Natural killer cell (primary cell): ENCODE measurements around the gene NDUFAF5. TPM values are rescaled to one million over a fixed set of nuclear protein-coding genes. Genes with fewer than 3 reads are reported as not detected.

Source experiments
- ATAC-seq, 3 donors: fragments of 150-1000 bp in 2 of 3; fragments of 200-7000 bp in 1 of 3; cut with Tn5 transposase; 1 replicate in 1 of 3; 2 replicates in 2 of 3; pipeline ENCODE4 v1.10.0; 2021; ENCODE audit warnings: mild to moderate bottlenecking in 2 of 3, moderate library complexity in 2 of 3
- DNase-seq, 2 donors: peaks; one replicate each; pipeline versions ENCODE4 v3.0.0 to v3.0.0-alpha.2; 2013 to 2021; ENCODE audit warnings: mixed read lengths in 1 of 2
- H3K27ac ChIP-seq: one replicate; pipeline ENCODE4 v1.5.1; 2013; ENCODE audit warnings: mild to moderate bottlenecking, low read length
- H3K27me3 ChIP-seq: one replicate; pipeline ENCODE4 v1.6.1; 2013; ENCODE audit warnings: low read length; ENCODE audit not compliant: control insufficient read depth, insufficient read depth
- H3K36me3 ChIP-seq: one replicate; pipeline ENCODE4 v1.6.1; 2013; ENCODE audit warnings: low read length; ENCODE audit not compliant: control insufficient read depth, insufficient read depth
- H3K4me1 ChIP-seq: one replicate; pipeline ENCODE4 v1.6.1; 2013; ENCODE audit warnings: low read length; ENCODE audit not compliant: control insufficient read depth, insufficient read depth
- H3K4me3 ChIP-seq: one replicate; pipeline ENCODE4 v1.5.1; 2013; ENCODE audit warnings: low read length
- H3K9me3 ChIP-seq: one replicate; pipeline ENCODE4 v1.6.1; 2013; ENCODE audit warnings: low read length; ENCODE audit not compliant: control insufficient read depth, insufficient read depth
- H3K27ac Mint-ChIP-seq, 2 donors: one replicate each; pipeline ENCODE4 v1.8.0; 2022; ENCODE audit warnings: mild to moderate bottlenecking in 2 of 2, mixed read lengths in 2 of 2, moderate library complexity in 1 of 2
- H3K27me3 Mint-ChIP-seq, 2 donors: one replicate each; pipeline ENCODE4 v1.8.0; 2022; ENCODE audit warnings: low read depth in 2 of 2, mixed read lengths in 2 of 2
- H3K36me3 Mint-ChIP-seq: one replicate; pipeline ENCODE4 v1.8.0; 2022; ENCODE audit warnings: mixed read lengths
- H3K4me1 Mint-ChIP-seq, 2 donors: one replicate each; pipeline ENCODE4 v1.8.0; 2022; ENCODE audit warnings: mixed read lengths in 2 of 2
- H3K4me3 Mint-ChIP-seq: one replicate; pipeline ENCODE4 v1.8.0; 2022; ENCODE audit warnings: mild to moderate bottlenecking, moderate library complexity, mixed read lengths
- H3K9me3 Mint-ChIP-seq, 2 donors: one replicate each; pipeline ENCODE4 v1.8.0; 2022; ENCODE audit warnings: mixed read lengths in 2 of 2
- WGBS: methylation state at CpG from one replicate; pipeline ENCODE4 v1.1.7; 2013; ENCODE audit warnings: missing lambda C conversion rate; ENCODE audit not compliant: insufficient coverage; 5-methylcytosine and 5-hydroxymethylcytosine counted together
- intact Hi-C: fragments of 100-400 bp; cut with micrococcal nuclease; formaldehyde crosslinking; loops from one replicate; pipeline ENCODE4 v1.14.2; 2022
- total RNA-seq, 4 donors: library from RNA; stranded (reverse); fragments of 120-200 nt in 1 of 4; gene quantifications; one replicate each; pipeline versions ENCODE4 v1.2.3 to v1.2.4, GENCODE V29; 2013 to 2022
- TF ChIP-seq, protein P1 (sequence below): fragments of 200-600 bp; IDR thresholded peaks from one replicate; pipeline ENCODE4 v1.8.0; 2022; ENCODE audit warnings: antibody characterized with exemption

NDUFAF5 gene
- total RNA-seq, 3 donors from 2014 or later (not counting 1 experiment from before 2014, with no cell fraction given), result 63.4 to 75.9 (median 63.7) TPM

DNA sequence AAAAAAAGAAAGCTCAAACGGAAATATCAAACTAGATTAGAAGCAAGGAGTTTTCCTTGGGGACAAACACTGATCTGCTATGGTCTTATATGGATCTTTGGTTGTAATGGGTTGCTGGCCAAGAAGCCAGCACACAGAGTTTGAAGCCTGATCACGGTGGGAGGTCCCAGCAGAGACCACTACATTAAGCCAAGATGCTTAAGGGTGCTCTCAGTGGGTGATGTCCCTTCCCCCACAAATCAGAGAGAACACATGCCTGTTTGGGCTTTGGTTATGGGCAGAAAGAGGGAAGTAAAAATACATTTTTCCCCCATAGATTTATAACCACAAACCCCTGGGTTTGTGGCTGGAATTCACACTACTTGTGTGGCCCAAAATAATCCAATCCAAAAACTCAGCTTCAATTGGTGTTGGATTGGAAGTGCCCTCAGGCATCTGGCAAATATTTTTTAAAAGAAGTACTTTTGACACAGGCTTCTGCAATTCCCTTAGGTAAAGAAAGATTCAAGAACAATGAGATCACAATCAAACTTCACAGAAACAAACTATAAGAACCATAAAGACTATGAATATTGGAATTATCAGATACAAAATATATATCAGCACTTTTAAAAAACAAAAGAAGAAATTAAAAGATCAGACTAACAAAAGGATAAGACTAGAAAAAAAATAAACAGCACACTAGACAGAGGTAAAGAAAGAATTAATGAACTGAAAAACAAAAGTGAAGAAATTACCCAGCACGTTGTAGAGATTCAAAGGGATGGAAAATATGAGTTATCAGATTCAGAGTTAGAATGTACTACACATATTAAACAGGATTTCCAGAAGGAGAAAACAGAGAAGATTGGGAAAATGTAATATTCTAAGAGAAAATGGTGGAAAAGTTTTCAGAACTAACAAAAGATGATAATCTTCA lies 44.8 kb upstream of the NDUFAF5 start:
- H3K4me1 ChIP-seq, result no peaks in the 10 kb centered on the region
- H3K4me3 ChIP-seq, result no peak overlapping the region
- Mint-ChIP-seq H3K36me3 (peaks cover 7% of the 10 kb centered on the region), H3K27me3 (no peaks in the 10 kb centered on the region), H3K4me3 (no peak overlapping the region), H3K9me3 (peaks cover 0 to 6% of the 10 kb centered on the region in 2 donors), H3K27ac (no peak overlapping the region), H3K4me1 (no peaks in the 10 kb centered on the region)
- DNase-seq, result no peak
- no peak for ATAC-seq
- intact Hi-C loops, result no loop called here
- peaks cover 5% of the 10 kb centered on the region for H3K36me3 ChIP-seq
- no peak overlapping the region for H3K27ac ChIP-seq
- TF ChIP-seq, protein P1, sequence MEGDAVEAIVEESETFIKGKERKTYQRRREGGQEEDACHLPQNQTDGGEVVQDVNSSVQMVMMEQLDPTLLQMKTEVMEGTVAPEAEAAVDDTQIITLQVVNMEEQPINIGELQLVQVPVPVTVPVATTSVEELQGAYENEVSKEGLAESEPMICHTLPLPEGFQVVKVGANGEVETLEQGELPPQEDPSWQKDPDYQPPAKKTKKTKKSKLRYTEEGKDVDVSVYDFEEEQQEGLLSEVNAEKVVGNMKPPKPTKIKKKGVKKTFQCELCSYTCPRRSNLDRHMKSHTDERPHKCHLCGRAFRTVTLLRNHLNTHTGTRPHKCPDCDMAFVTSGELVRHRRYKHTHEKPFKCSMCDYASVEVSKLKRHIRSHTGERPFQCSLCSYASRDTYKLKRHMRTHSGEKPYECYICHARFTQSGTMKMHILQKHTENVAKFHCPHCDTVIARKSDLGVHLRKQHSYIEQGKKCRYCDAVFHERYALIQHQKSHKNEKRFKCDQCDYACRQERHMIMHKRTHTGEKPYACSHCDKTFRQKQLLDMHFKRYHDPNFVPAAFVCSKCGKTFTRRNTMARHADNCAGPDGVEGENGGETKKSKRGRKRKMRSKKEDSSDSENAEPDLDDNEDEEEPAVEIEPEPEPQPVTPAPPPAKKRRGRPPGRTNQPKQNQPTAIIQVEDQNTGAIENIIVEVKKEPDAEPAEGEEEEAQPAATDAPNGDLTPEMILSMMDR, result no peak
- H3K9me3 ChIP-seq, result peaks cover 2% of the 10 kb centered on the region
- no peaks in the 10 kb centered on the region for H3K27me3 ChIP-seq
- WGBS, result 94% methylated on average over 2 of the region's 3 CpGs

DNA sequence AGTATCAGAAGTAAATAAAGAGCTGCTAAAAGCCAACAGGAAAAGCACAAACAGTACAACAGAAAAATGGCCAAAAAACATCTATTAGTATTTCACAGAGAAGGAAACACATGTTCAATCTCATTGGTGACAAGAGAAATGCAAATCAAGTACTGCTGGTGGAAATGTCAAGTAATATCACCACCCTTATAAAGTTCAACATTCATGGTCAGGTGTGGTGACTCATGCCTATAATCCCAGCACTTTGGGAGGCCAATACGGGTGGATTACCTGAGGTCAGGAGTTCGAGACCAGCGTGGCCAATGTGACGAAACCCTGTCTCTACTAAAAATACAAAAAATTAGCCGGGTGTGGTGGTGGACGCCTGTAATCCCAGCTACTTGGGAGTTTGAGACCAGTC lies 42.9 kb upstream of the NDUFAF5 start:
- Mint-ChIP-seq H3K4me3 (no peak overlapping the region), H3K27me3 (no peaks in the 10 kb centered on the region), H3K36me3 (peaks cover 7% of the 10 kb centered on the region), H3K27ac (no peak overlapping the region), H3K4me1 (no peaks in the 10 kb centered on the region), H3K9me3 (peaks cover 0 to 6% of the 10 kb centered on the region in 2 donors)
- Histone ChIP-seq H3K27me3 (no peaks in the 10 kb centered on the region), H3K36me3 (peaks cover 5% of the 10 kb centered on the region), H3K4me1 (no peaks in the 10 kb centered on the region), H3K27ac (no peak overlapping the region), H3K4me3 (no peak overlapping the region), H3K9me3 (peaks cover 2% of the 10 kb centered on the region)
- TF ChIP-seq, protein P1, result no peak
- ATAC-seq (no peak), DNase-seq (no peak)
- intact Hi-C loops, result no loop called here
- 83% methylated on average over 6 of the region's 6 CpGs for WGBS

DNA sequence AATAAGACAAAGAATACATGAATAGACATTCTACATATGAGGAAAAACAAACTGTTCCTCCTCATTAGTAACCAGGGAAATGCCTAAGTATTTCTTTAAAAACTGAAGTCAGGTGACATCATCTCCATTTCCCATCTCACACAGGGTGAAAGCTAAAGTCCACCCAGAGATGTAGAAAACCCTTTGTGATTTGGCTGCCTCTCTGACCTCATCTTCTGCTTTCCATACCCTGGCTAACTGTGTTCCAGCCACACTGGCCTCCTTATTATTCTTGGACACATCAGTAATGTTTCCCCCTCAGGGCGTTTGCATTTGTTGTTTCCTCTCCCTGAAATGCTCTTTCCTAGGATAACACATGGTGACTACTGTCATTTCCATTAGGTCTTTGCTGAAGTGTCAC lies 40.5 kb upstream of the NDUFAF5 start:
- 89% methylated on average over 1 of the region's 1 CpG for WGBS
- H3K4me1 ChIP-seq, result no peaks in the 10 kb centered on the region
- Mint-ChIP-seq H3K27me3 (no peaks in the 10 kb centered on the region), H3K9me3 (peaks cover 0 to 6% of the 10 kb centered on the region in 2 donors), H3K4me1 (no peaks in the 10 kb centered on the region), H3K4me3 (no peak overlapping the region), H3K36me3 (peaks cover 7% of the 10 kb centered on the region), H3K27ac (no peak overlapping the region)
- H3K9me3 ChIP-seq, result peaks cover 2% of the 10 kb centered on the region
- TF ChIP-seq, protein P1, result no peak
- H3K4me3 ChIP-seq, result no peak overlapping the region
- peaks cover 7% of the 10 kb centered on the region for H3K36me3 ChIP-seq
- intact Hi-C loops, result no loop called here
- DNase-seq (no peak), ATAC-seq (no peak)
- H3K27ac ChIP-seq, result no peak overlapping the region
- H3K27me3 ChIP-seq, result no peaks in the 10 kb centered on the region
